H9 (cell line): ENCODE data around the gene EPAS1. TPM values are rescaled to one million over a fixed set of nuclear protein-coding genes. Genes with fewer than 3 reads are reported as not detected.

Experiments
- DNase-seq: peaks from one replicate; pipeline ENCODE4 v3.0.0-alpha.2; 2017
- H2AFZ ChIP-seq: one replicate; pipeline ENCODE4 v1.6.1; 2013; ENCODE audit warnings: mild to moderate bottlenecking, low read length, control low read depth, moderate library complexity
- H2AK5ac ChIP-seq: 2 replicates; pipeline ENCODE4 v1.6.1; 2013; ENCODE audit warnings: low read length, control low read depth, mixed read lengths; ENCODE audit not compliant: insufficient read length
- H2BK120ac ChIP-seq: one replicate; pipeline ENCODE4 v1.6.1; 2013; ENCODE audit warnings: low read depth, mild to moderate bottlenecking, low read length, control low read depth, inconsistent platforms; ENCODE audit not compliant: poor library complexity, severe bottlenecking
- H2BK12ac ChIP-seq: 2 replicates; pipeline ENCODE4 v1.6.1; 2013; ENCODE audit warnings: low read length, control low read depth, mixed read lengths, low read depth; ENCODE audit not compliant: insufficient read length
- H2BK15ac ChIP-seq: 2 replicates; pipeline ENCODE4 v1.6.1; 2013; ENCODE audit warnings: low read depth, low read length, control low read depth
- H2BK20ac ChIP-seq: one replicate; pipeline ENCODE4 v1.6.1; 2013; ENCODE audit warnings: low read depth, mild to moderate bottlenecking, low read length, control low read depth, inconsistent platforms; ENCODE audit not compliant: poor library complexity, severe bottlenecking
- H2BK5ac ChIP-seq: 2 replicates; pipeline ENCODE4 v1.6.1; 2013; ENCODE audit warnings: low read length, control low read depth, mixed read lengths; ENCODE audit not compliant: insufficient read length
- H3K14ac ChIP-seq: 2 replicates; pipeline ENCODE4 v1.6.1; 2013; ENCODE audit warnings: low read length, control low read depth; ENCODE audit not compliant: insufficient read depth
- H3K18ac ChIP-seq: 2 replicates; pipeline ENCODE4 v1.6.1; 2013; ENCODE audit warnings: low read depth, mild to moderate bottlenecking, mixed read lengths, low read length, control low read depth; ENCODE audit not compliant: insufficient read length
- H3K23ac ChIP-seq: 2 replicates; pipeline ENCODE4 v1.6.1; 2013; ENCODE audit warnings: low read length, control low read depth, mixed read lengths, low read depth; ENCODE audit not compliant: insufficient read length
- H3K23me2 ChIP-seq: 2 replicates; pipeline ENCODE4 v1.6.1; 2013; ENCODE audit warnings: low read depth, mild to moderate bottlenecking, mixed read lengths, low read length, control low read depth; ENCODE audit not compliant: insufficient read length, poor library complexity, severe bottlenecking
- H3K27ac ChIP-seq: 2 replicates; pipeline ENCODE4 v1.5.1; 2013; ENCODE audit warnings: low read length, control low read depth, mixed read lengths, low read depth; ENCODE audit not compliant: insufficient read length
- H3K27me3 ChIP-seq: 2 replicates; pipeline ENCODE4 v1.6.1; 2013; ENCODE audit warnings: low read length, control low read depth, inconsistent platforms; ENCODE audit not compliant: insufficient read depth
- H3K4ac ChIP-seq: 2 replicates; pipeline ENCODE4 v1.6.1; 2013; ENCODE audit warnings: low read depth, mild to moderate bottlenecking, control low read depth, inconsistent platforms, low read length, moderate library complexity
- H3K4me1 ChIP-seq: 2 replicates; pipeline ENCODE4 v1.6.1; 2013; ENCODE audit warnings: low read length, control low read depth, inconsistent platforms; ENCODE audit not compliant: insufficient read depth
- H3K4me2 ChIP-seq: 2 replicates; pipeline ENCODE4 v1.6.1; 2013; ENCODE audit warnings: low read length, control low read depth, mixed read lengths; ENCODE audit not compliant: insufficient read length, insufficient read depth
- H3K56ac ChIP-seq: 2 replicates; pipeline ENCODE4 v1.6.1; 2013; ENCODE audit warnings: low read depth, mild to moderate bottlenecking, mixed read lengths, low read length, control low read depth; ENCODE audit not compliant: insufficient read length
- H3K79me1 ChIP-seq: 2 replicates; pipeline ENCODE4 v1.6.1; 2013; ENCODE audit warnings: low read depth, mild to moderate bottlenecking, moderate library complexity, low read length, control low read depth, inconsistent platforms; ENCODE audit not compliant: insufficient read depth, poor library complexity, severe bottlenecking
- H3K79me2 ChIP-seq: 2 replicates; pipeline ENCODE4 v1.6.1; 2013; ENCODE audit warnings: low read length, control low read depth, inconsistent platforms; ENCODE audit not compliant: insufficient read depth
- H3K9ac ChIP-seq: 2 replicates; pipeline ENCODE4 v1.6.1; 2013; ENCODE audit warnings: low read length, control low read depth, mixed read lengths; ENCODE audit not compliant: insufficient read length; ENCODE audit errors: extremely low read depth
- H3K9me3 ChIP-seq: one replicate; pipeline ENCODE4 v1.6.1; 2013; ENCODE audit warnings: low read depth, low read length, inconsistent platforms; ENCODE audit not compliant: control insufficient read depth
- H3T11ph ChIP-seq: one replicate; pipeline ENCODE4 v1.6.1; 2013; ENCODE audit warnings: mild to moderate bottlenecking, low read length, control low read depth, inconsistent platforms
- H4K20me1 ChIP-seq: one replicate; pipeline ENCODE4 v1.6.1; 2013; ENCODE audit not compliant: control insufficient read depth, insufficient read length, insufficient read depth
- H4K5ac ChIP-seq: 2 replicates; pipeline ENCODE4 v1.6.1; 2013; ENCODE audit warnings: low read depth, mild to moderate bottlenecking, mixed read lengths, low read length, control low read depth; ENCODE audit not compliant: insufficient read length
- H4K8ac ChIP-seq: replicated peaks from 2 replicates; pipeline ENCODE4 v1.6.1; 2013; ENCODE audit warnings: low read length, control low read depth, mixed read lengths, low read depth; ENCODE audit not compliant: insufficient read length
- H4K91ac ChIP-seq: 2 replicates; pipeline ENCODE4 v1.6.1; 2013; ENCODE audit warnings: low read depth, mild to moderate bottlenecking, moderate library complexity, mixed read lengths, low read length, control low read depth; ENCODE audit not compliant: insufficient read length
- H3K27ac Mint-ChIP-seq, 3 experiments: 2 replicates in 2 of 3; 3 replicates in 1 of 3; pipeline ENCODE4 v1.8.0; 2020 to 2021; ENCODE audit warnings: mixed read lengths in 3 of 3, mild to moderate bottlenecking in 1 of 3, moderate library complexity in 1 of 3
- H3K27me3 Mint-ChIP-seq: 2 replicates; pipeline ENCODE4 v1.8.0; 2021; ENCODE audit warnings: low read depth, mild to moderate bottlenecking, moderate library complexity, mixed read lengths
- H3K36me3 Mint-ChIP-seq, 3 experiments: 2 replicates in 2 of 3; 3 replicates in 1 of 3; pipeline ENCODE4 v1.8.0; 2020 to 2021; ENCODE audit warnings: low read depth in 3 of 3, mixed read lengths in 3 of 3; ENCODE audit not compliant: insufficient read depth in 1 of 3
- H3K4me1 Mint-ChIP-seq, 2 experiments: 2 replicates each; pipeline ENCODE4 v1.8.0; 2020; ENCODE audit warnings: mixed read lengths in 2 of 2
- H3K4me3 Mint-ChIP-seq, 2 experiments: 2 replicates in 1 of 2; 3 replicates in 1 of 2; pipeline ENCODE4 v1.8.0; 2020 to 2021; ENCODE audit warnings: mild to moderate bottlenecking in 2 of 2, mixed read lengths in 2 of 2, moderate library complexity in 1 of 2
- H3K9me3 Mint-ChIP-seq, 2 experiments: 2 replicates in 1 of 2; 3 replicates in 1 of 2; pipeline ENCODE4 v1.8.0; 2020; ENCODE audit warnings: mild to moderate bottlenecking in 2 of 2, mixed read lengths in 2 of 2, moderate library complexity in 1 of 2
- WGBS: extraction: QIAGEN DNeasy Blood & Tissue Kit; methylation state at CpG from one replicate; pipeline ENCODE4 v1.1.7; 2013; ENCODE audit warnings: missing lambda C conversion rate, low lambda C conversion rate, mixed read lengths; ENCODE audit not compliant: insufficient read length; ENCODE audit errors: extremely low coverage; 5-methylcytosine and 5-hydroxymethylcytosine counted together
- total RNA-seq: library from RNA; stranded (reverse); gene quantifications from 2 replicates; pipeline ENCODE4 v1.2.1, GENCODE V29; 2021
- TF ChIP-seq, protein P1 (sequence below): fragments of 200-600 bp; sonication (generic); conservative IDR thresholded peaks from 3 replicates; pipeline ENCODE4 v1.8.0; 2021; ENCODE audit warnings: antibody characterized with exemption, mild to moderate bottlenecking

The EPAS1 gene
- total RNA-seq, 1 experiment from 2014 or later = 1.1 TPM

DNA sequence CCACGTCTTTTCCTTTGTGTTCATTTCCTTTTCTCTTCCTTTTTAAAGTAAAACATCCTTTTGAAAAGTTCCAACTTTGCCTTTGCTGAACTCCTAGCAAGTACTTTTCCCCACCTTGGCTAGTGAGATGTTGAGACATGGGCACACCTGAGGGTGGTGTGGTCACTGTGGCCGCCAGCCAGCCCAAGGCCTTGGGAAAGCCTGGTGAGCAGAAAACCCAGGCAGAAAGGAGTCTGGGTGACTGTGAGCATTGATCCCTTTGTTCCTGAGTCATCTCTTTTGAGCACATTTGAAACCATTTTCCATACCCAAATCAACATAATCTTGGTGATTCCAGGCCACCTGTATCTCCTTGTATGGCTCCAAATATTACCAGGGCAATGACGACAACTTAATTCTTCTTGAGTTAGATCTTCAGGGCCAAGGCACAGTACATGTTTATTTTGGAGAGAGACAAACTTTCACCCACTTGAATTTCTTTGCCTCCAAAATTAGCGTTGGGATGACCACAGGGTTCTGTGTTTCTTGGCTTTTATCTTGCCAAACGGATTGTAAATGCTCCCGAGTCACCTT, 14.5 kb downstream of the EPAS1 start:
- H3K4me2 ChIP-seq = no peak overlapping the region
- no peaks in the 10 kb centered on the region for H3K79me2 ChIP-seq
- DNase-seq = no peak
- H3K23ac ChIP-seq = no peak overlapping the region
- H3K4me1 Mint-ChIP-seq = peaks cover 3% of the 10 kb centered on the region in 2 experiments; a peak in 1 of 4 replicates
- no peaks in the 10 kb centered on the region for H3K79me1 ChIP-seq
- no peak overlapping the region for H3K27ac ChIP-seq
- no peak overlapping the region for H3T11ph ChIP-seq
- H4K91ac ChIP-seq = no peak overlapping the region
- H3K27me3 Mint-ChIP-seq = peaks cover 17% of the 10 kb centered on the region
- H3K4ac ChIP-seq = no peak overlapping the region
- no peak overlapping the region for H2AFZ ChIP-seq
- H3K18ac ChIP-seq = no peak overlapping the region
- no peak overlapping the region for H3K56ac ChIP-seq
- H3K14ac ChIP-seq = no peak overlapping the region
- H4K5ac ChIP-seq = no peak overlapping the region
- H2AK5ac ChIP-seq = no peak overlapping the region
- no peaks in the 10 kb centered on the region for H3K9me3 ChIP-seq
- H3K36me3 Mint-ChIP-seq = no peaks in the 10 kb centered on the region
- no peak overlapping the region for H3K4me3 Mint-ChIP-seq
- no peak overlapping the region for H4K8ac ChIP-seq
- no peaks in the 10 kb centered on the region for H3K4me1 ChIP-seq
- no peaks in the 10 kb centered on the region for H3K27me3 ChIP-seq
- no peak overlapping the region for H2BK12ac ChIP-seq
- no peaks in the 10 kb centered on the region for H4K20me1 ChIP-seq
- H3K9ac ChIP-seq = no peak overlapping the region
- no peak overlapping the region for H2BK20ac ChIP-seq
- no peak overlapping the region for H2BK5ac ChIP-seq
- no peak overlapping the region for H2BK15ac ChIP-seq
- no peaks in the 10 kb centered on the region for H3K23me2 ChIP-seq
- H3K9me3 Mint-ChIP-seq = no peaks in the 10 kb centered on the region
- H2BK120ac ChIP-seq = no peak overlapping the region
- no peak overlapping the region for H3K27ac Mint-ChIP-seq
- no CpG with 5 or more reads among the region's 6 CpGs for WGBS
- TF ChIP-seq, protein P1, sequence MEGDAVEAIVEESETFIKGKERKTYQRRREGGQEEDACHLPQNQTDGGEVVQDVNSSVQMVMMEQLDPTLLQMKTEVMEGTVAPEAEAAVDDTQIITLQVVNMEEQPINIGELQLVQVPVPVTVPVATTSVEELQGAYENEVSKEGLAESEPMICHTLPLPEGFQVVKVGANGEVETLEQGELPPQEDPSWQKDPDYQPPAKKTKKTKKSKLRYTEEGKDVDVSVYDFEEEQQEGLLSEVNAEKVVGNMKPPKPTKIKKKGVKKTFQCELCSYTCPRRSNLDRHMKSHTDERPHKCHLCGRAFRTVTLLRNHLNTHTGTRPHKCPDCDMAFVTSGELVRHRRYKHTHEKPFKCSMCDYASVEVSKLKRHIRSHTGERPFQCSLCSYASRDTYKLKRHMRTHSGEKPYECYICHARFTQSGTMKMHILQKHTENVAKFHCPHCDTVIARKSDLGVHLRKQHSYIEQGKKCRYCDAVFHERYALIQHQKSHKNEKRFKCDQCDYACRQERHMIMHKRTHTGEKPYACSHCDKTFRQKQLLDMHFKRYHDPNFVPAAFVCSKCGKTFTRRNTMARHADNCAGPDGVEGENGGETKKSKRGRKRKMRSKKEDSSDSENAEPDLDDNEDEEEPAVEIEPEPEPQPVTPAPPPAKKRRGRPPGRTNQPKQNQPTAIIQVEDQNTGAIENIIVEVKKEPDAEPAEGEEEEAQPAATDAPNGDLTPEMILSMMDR = no peak
